Raji (cell line): Measurements from ENCODE around the gene SEMA3B.

Experiments used
- POLR2A ChIP-seq: IDR thresholded peaks from 2 replicates; pipeline ENCODE4 v1.6.1; 2011; ENCODE audit warnings: low read depth, low read length, control low read depth; ENCODE audit not compliant: insufficient read depth

Gene SEMA3B

GRCh38 chr3:50292159-50293078 is 23.5 kb downstream of the SEMA3B start, which contains the start of gene IFRD2:
IFRD2 (minus strand) TSS chr3:50292429; CDS start chr3:50292274, 155 bp downstream.
- TF ChIP-seq POLR2A, result peak; percentile 88

- TF ChIP-seq POLR2A, result no peak
Measured at GRCh38 chr3:50293079-50293801, 24.3 kb downstream of the SEMA3B start.

- no peak for TF ChIP-seq POLR2A
Measured at GRCh38 chr3:50294089-50294488, 25.1 kb downstream of the SEMA3B start.

GRCh38 chr3:50294492-50295403 is 25.8 kb downstream of the SEMA3B start:
- TF ChIP-seq POLR2A, result no peak

- TF ChIP-seq POLR2A, result no peak
Measured at GRCh38 chr3:50295553-50296431, 26.8 kb downstream of the SEMA3B start.

- TF ChIP-seq POLR2A, result no peak
Measured at GRCh38 chr3:50296721-50297383, 27.9 kb downstream of the SEMA3B start.

- TF ChIP-seq POLR2A, result no peak
Measured at GRCh38 chr3:50297384-50297775, 28.4 kb downstream of the SEMA3B start.

GRCh38 chr3:50297896-50298725 is 29.2 kb downstream of the SEMA3B start:
- TF ChIP-seq POLR2A, result no peak

- peak; percentile 98 for TF ChIP-seq POLR2A
Measured at GRCh38 chr3:50298836-50299637, 30.1 kb downstream of the SEMA3B start, which contains the start of the genes HYAL3 and NAA80. HYAL3 (minus strand) TSS chr3:50299405; CDS start chr3:50295602, 3,803 bp downstream. NAA80 (minus strand) TSS chr3:50299405; CDS start chr3:50297463, 1,942 bp downstream.

GRCh38 chr3:50299638-50299928 is 30.6 kb downstream of the SEMA3B start:
- no peak for TF ChIP-seq POLR2A

- no peak for TF ChIP-seq POLR2A
Measured at GRCh38 chr3:50299929-50300680, 31.2 kb downstream of the SEMA3B start.

- no peak for TF ChIP-seq POLR2A
Measured at GRCh38 chr3:50300681-50301254, 31.8 kb downstream of the SEMA3B start.
